22Rv1 (cell line): ENCODE data around the gene ABCE1.

Experiments used
- ZFX ChIP-seq: fragments of 450-650 bp; IDR thresholded peaks from 2 replicates; pipeline ENCODE4 v1.6.1; 2017; ENCODE audit warnings: antibody characterized with exemption, borderline replicate concordance
- TF ChIP-seq, protein P1 (sequence below): fragments of 450-650 bp; IDR thresholded peaks from 2 replicates; pipeline ENCODE4 v1.5.1; 2017; ENCODE audit warnings: mild to moderate bottlenecking

DNA sequence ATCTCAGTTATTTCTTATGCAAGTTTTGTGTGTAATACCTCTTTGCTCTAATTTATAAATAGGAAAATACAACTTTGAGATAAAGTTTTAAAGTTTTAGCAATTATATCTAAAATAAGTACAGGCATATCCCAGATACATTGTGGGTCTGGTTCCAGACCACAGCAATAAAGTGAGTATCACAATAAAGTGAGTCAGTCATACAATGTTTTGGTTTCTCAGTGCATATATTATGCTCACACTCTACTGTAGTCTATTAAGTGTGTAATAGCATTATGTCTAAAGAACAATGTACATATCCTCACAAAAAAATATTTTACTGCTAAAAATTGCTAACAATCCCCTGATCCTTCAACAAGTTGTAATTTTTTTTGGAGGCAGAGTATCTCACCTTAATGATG lies 49.3 kb upstream of the ABCE1 start:
- TF ChIP-seq, protein P1, sequence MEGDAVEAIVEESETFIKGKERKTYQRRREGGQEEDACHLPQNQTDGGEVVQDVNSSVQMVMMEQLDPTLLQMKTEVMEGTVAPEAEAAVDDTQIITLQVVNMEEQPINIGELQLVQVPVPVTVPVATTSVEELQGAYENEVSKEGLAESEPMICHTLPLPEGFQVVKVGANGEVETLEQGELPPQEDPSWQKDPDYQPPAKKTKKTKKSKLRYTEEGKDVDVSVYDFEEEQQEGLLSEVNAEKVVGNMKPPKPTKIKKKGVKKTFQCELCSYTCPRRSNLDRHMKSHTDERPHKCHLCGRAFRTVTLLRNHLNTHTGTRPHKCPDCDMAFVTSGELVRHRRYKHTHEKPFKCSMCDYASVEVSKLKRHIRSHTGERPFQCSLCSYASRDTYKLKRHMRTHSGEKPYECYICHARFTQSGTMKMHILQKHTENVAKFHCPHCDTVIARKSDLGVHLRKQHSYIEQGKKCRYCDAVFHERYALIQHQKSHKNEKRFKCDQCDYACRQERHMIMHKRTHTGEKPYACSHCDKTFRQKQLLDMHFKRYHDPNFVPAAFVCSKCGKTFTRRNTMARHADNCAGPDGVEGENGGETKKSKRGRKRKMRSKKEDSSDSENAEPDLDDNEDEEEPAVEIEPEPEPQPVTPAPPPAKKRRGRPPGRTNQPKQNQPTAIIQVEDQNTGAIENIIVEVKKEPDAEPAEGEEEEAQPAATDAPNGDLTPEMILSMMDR = no peak
- no peak for TF ChIP-seq ZFX
